AG10803 (cell line): ENCODE results near the gene VAT1.
"Not testable (repeated sequence)": the region's sequence is repeated elsewhere in the genome, so short reads cannot be mapped to it uniquely, and the experiment has no call there.

Experiments used
- DNase-seq: peaks from one replicate; pipeline ENCODE4 v3.0.0; 2010; ENCODE audit warnings: low read depth
- H3K4me3 ChIP-seq: 2 replicates; pipeline ENCODE4 v1.5.1; 2011; ENCODE audit warnings: mild to moderate bottlenecking, low read length, control low read depth
- CTCF ChIP-seq: conservative IDR thresholded peaks from 2 replicates; pipeline ENCODE4 v1.5.1; 2011; ENCODE audit warnings: mild to moderate bottlenecking, low read length, control low read depth, inconsistent platforms

VAT1 gene

GRCh38 chr17:43014020-43014648 lies 8.1 kb downstream of the VAT1 start:
- DNase-seq: no peak
- no peak for TF ChIP-seq CTCF
- H3K4me3 ChIP-seq: no peak overlapping the region

- TF ChIP-seq CTCF: no peak
- no peak for DNase-seq
- H3K4me3 ChIP-seq: no peak overlapping the region
Measured at GRCh38 chr17:43013296-43013695, 8.9 kb downstream of the VAT1 start.

- H3K4me3 ChIP-seq: no peak overlapping the region
- DNase-seq: no peak
- no peak for TF ChIP-seq CTCF
Measured at GRCh38 chr17:43011728-43012472, 10.3 kb downstream of the VAT1 start.

GRCh38 chr17:43010667-43011308 lies 11.4 kb downstream of the VAT1 start:
- DNase-seq: no peak
- no peak for TF ChIP-seq CTCF
- no peak overlapping the region for H3K4me3 ChIP-seq

- TF ChIP-seq CTCF: peak; percentile 41
- H3K4me3 ChIP-seq: peak within 1 kb of the TSS; percentile 69
- peak; percentile 79 for DNase-seq
Measured at GRCh38 chr17:43006639-43007551, 15.3 kb downstream of the VAT1 start, which contains the start of gene IFI35. Gene IFI35 (plus strand): TSS chr17:43006784. CDS start chr17:43006948, 164 bp downstream.

- no peak for TF ChIP-seq CTCF
- peak; percentile 71 for DNase-seq
- H3K4me3 ChIP-seq: no peak overlapping the region
Measured at GRCh38 chr17:43003542-43004172, 18.5 kb downstream of the VAT1 start.

- H3K4me3 ChIP-seq, DNase-seq: not testable (repeated sequence)
Measured at GRCh38 chr17:43000894-43001293, 21.3 kb downstream of the VAT1 start.
